GM18505 (cell line): Measurements from ENCODE around the gene COX14.
A peak's percentile ranks its signal among the peaks of the same experiment; 100 is the strongest.
"Not testable (repeated sequence)": the region's sequence is repeated elsewhere in the genome, so short reads cannot be mapped to it uniquely, and the experiment has no call there.

Source experiments
- ATAC-seq: cut with Tn5 transposase; IDR thresholded peaks from one replicate; pipeline ENCODE4 v1.9.1; 2021; ENCODE audit not compliant: unreplicated experiment
- POLR2A ChIP-seq: IDR thresholded peaks from 4 replicates; pipeline ENCODE4 v1.6.1; 2011; ENCODE audit warnings: borderline replicate concordance; ENCODE audit not compliant: insufficient read depth, insufficient read length; ENCODE audit errors: extremely low read depth

The COX14 gene

GRCh38 chr12:50077099-50077498 lies 34.9 kb upstream of the COX14 start:
- ATAC-seq: no peak
- no peak for TF ChIP-seq POLR2A

DNA sequence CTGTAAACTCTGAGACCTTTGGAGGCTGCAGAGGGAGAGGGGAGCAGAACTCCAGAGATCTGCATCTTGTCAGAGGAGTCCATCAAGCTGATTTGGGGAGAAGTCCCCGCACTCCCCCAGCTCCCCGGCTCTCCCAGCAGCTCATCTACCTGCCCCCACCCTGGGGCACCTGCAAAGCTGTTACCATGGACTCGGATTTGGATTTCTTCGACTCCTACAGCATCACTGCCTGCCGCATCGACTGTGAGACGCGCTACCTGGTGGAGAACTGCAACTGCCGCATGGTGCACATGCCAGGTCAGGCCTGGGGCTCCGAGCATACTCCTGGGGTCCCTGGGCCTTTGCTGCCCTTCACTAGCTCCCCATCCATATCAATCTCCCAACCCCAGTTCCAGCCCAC lies 33.8 kb upstream of the COX14 start:
- no peak for TF ChIP-seq POLR2A
- no peak for ATAC-seq

DNA sequence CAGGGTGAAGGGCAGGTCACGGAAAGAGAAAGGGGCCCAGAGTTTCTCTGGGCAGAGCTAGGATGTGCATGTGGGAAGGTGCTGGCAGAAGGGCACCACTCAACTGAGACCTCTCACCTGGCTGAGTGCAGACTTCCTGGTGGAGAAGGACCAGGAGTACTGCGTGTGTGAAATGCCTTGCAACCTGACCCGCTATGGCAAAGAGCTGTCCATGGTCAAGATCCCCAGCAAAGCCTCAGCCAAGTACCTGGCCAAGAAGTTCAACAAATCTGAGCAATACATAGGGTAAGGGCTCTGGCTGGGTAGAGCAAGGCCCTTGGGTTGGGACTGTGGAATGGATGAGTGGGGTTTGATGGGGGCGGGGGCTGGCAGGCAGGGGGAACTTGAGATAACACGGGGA lies 32.3 kb upstream of the COX14 start:
- ATAC-seq: no peak

GRCh38 chr12:50081096-50081808 lies 30.8 kb upstream of the COX14 start:
- no peak for TF ChIP-seq POLR2A
- no peak for ATAC-seq

More for the DNA sequence above, 32.3 kb upstream of the COX14 start:
- no peak for TF ChIP-seq POLR2A

DNA sequence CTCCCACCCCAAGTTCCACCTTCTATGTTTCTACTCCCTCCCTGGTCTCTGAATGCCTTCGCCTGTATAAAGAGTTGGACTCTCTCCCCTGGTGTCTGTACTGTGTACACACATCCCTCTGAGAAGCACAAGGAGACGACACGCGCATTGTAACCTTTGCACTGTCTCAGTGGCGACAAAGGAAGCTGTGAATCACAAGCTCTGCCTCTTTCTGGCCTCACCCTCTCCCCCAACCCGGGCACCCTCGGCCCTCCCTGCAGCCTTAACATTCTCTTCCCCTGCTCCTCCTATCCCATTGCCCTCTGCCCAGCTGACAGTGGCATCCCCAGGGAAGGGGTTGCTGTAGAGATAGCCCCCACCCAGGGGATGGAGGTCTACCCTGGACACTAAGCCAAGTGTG lies 29.4 kb upstream of the COX14 start:
- no peak for ATAC-seq
- TF ChIP-seq POLR2A: no peak

DNA sequence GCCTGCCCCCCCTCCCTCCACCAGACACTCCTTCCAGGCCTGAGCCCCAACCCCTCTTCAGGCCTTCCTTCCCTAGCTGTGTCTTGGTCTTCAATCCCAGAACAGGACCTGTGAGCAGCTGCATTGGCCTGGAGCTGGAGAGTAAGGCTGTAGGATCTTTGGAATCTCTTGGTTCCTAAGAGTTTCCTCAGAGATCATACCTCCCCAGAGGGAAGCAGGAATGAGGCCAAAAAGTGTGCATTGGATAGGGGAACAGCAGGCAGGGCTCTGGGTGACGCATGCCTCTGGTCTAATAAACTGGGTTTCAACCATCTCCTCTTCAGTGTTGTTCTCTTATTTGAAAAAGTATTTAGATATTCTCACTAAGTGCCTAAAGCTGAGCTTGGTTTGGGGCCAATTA lies 28.7 kb upstream of the COX14 start:
- TF ChIP-seq POLR2A: no peak
- ATAC-seq: no peak

DNA sequence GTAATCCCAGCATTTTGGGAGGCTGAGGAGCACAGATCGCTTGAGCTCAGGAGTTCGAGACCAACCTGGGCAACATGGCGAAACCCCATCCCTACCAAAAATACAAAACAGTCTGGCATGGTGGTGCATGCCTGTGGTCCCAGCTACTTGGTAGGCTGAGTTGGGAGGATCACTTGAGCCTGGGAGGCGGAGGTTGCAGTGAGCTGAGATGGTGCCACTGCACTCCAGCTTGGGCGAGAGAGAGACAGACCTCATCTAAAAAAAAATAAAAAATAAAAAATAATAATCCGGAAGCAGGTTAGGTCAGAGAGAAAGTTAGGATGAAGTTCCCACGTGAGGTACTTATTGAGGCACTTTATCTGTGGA lies 27.6 kb upstream of the COX14 start:
- not testable (repeated sequence) for ATAC-seq

DNA sequence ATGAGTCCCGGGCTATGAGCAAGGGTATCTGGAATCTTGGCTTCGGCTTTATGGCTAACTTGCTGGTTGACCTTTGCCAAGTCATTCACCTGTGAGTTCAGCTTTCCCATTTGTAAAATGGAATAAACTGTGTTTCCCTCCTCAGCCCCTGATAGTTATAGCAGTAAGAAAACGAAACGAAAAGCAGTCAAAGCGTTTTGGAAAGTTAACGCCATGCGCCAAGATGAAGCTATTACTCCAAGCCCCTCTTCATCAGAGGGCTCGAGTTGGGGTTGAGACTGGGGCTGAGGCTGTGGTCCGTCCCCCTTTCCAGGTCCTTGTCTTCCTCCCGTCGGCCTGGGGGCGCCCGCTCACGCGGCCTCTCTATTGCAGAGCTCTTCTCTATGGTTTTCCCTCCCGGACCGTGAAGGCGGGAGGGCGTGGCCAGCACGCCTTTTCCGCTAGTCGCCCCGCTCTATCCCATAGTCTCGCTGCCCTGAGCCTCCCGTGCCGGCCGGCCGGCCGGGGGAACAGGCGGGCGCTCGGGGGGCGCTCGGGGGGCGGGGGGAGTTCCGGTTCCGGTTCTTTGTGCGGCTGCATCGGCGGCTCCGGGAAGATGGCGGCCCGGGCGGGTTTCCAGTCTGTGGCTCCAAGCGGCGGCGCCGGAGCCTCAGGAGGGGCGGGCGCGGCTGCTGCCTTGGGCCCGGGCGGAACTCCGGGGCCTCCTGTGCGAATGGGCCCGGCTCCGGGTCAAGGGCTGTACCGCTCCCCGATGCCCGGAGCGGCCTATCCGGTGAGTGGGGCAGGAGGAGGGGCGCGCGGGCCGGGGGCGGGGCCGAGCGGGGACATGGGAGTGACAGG lies 27.0 kb upstream of the COX14 start, which contains the start of gene SMARCD1:
Gene SMARCD1, plus strand, starts transcription at position 568 of the 840 bp plus-strand sequence. Its CDS starts 28 bp downstream, at position 596.
- peak; percentile 83 for ATAC-seq
- TF ChIP-seq POLR2A: peak; percentile 60

DNA sequence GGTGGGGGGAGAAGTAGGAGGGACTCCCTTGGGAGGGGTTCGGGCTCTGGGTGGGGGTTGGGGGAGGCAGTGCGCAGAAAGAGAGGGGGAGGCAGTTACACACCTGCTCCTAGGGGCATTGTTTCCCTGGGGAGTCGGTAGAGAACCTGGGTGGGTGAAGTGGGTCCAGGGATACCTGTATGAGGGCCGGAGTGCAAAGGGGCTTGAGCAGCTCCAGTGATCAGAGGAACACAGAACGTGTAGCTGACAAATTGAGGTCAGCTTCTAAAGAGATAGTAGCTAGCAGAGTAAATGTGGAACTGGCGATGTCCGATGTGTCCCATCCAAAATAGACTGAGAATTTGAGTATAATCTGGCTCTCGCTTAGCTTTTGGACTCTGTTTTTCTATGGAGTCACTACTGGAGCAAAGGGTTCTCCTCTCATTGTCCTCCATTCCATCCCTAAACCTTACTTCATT lies 26.4 kb upstream of the COX14 start:
- ATAC-seq: no peak
- no peak for TF ChIP-seq POLR2A

GRCh38 chr12:50086148-50086547 lies 25.9 kb upstream of the COX14 start:
- ATAC-seq: no peak

GRCh38 chr12:50087151-50087550 lies 24.9 kb upstream of the COX14 start:
- TF ChIP-seq POLR2A: no peak
- no peak for ATAC-seq

More at GRCh38 chr12:50086148-50086547, 25.9 kb upstream of the COX14 start:
- TF ChIP-seq POLR2A: no peak

GRCh38 chr12:50087995-50088394 lies 24.0 kb upstream of the COX14 start:
- no peak for ATAC-seq
- no peak for TF ChIP-seq POLR2A

- ATAC-seq: no peak
- no peak for TF ChIP-seq POLR2A
Observed at GRCh38 chr12:50088577-50089335, 23.3 kb upstream of the COX14 start.
